Neutrophil (primary cell): ENCODE measurements around the gene WFDC1.

Source experiments
- H3K27ac ChIP-seq: fragments of 200-600 bp; sonication (generic); 2 replicates; pipeline ENCODE4 v1.5.1; 2016; ENCODE audit warnings: mild to moderate bottlenecking, moderate library complexity
- H3K27me3 ChIP-seq: fragments of 200-600 bp; sonication (generic); 2 replicates; pipeline ENCODE4 v1.6.0; 2016; ENCODE audit warnings: mild to moderate bottlenecking
- H3K36me3 ChIP-seq: fragments of 200-600 bp; sonication (generic); 2 replicates; pipeline ENCODE4 v1.5.1; 2017
- H3K4me1 ChIP-seq, 2 experiments: fragments of 200-600 bp in 1 of 2; sonication (generic) in 1 of 2; 1 replicate in 1 of 2; 2 replicates in 1 of 2; pipeline versions ENCODE4 v1.5.1 to v1.6.1; 2013 to 2016; ENCODE audit warnings: low read depth in 1 of 2, low read length in 1 of 2, mild to moderate bottlenecking in 1 of 2, moderate library complexity in 1 of 2; ENCODE audit not compliant: control insufficient read depth in 1 of 2, insufficient read depth in 1 of 2
- H3K4me3 ChIP-seq, 2 experiments: fragments of 200-600 bp in 1 of 2; sonication (generic) in 1 of 2; 1 replicate in 1 of 2; 2 replicates in 1 of 2; pipeline ENCODE4 v1.5.1; 2013 to 2016; ENCODE audit warnings: low read depth in 1 of 2, low read length in 1 of 2, mild to moderate bottlenecking in 1 of 2, moderate library complexity in 1 of 2
- H3K9me3 ChIP-seq: fragments of 200-600 bp; sonication (generic); 2 replicates; pipeline ENCODE4 v1.5.1; 2016
- CTCF ChIP-seq: fragments of 200-600 bp; sonication (generic); IDR thresholded peaks from 2 replicates; pipeline ENCODE4 v1.5.1; 2016; ENCODE audit warnings: antibody characterized with exemption

Gene WFDC1

GRCh38 chr16:84259691-84260090 lies 35.0 kb upstream of the WFDC1 start:
- no peaks in the 10 kb centered on the region for H3K9me3 ChIP-seq
- no peaks in the 10 kb centered on the region for H3K36me3 ChIP-seq
- H3K27ac ChIP-seq: no peak overlapping the region
- no peaks in the 10 kb centered on the region for H3K4me1 ChIP-seq
- no peak overlapping the region for H3K4me3 ChIP-seq
- TF ChIP-seq CTCF: no peak
- H3K27me3 ChIP-seq: peaks cover 36% of the 10 kb centered on the region

DNA sequence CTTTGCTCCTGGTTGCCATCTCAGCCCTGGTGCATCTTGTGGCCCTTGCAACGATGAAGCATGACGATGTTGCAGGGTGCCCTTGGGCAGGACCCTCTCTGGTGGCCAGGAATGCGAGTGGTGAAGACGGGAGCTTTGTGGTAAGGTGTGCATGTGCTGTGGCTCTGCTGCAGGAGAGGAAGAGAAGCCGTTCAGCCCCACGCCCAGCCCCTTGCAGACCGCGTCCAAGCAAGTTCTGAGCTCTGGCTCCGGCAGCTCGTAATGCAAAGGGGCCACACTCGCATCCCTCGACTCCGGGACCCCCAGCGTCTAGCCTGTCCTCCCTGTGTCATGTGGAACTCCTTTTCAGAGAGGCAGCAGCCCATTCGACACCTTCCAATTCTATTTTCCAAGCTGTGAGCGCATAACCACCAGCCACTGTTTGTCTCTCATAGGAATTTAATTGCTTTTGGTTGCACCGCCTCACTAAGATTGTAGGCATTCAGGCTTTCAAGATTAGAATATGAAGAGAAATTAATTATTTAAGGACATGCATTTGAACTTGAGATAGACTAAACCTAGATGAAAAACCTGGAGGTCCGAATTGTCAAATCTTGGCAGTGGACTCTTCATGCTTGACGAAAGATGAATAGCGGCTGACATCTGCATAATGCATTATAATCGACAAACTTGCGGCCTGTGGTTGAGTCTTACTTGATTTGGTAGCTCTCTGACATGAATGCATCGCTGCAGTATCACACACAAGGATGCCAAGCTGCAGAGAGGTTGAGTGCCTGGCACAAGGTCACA lies 33.7 kb upstream of the WFDC1 start:
- Histone ChIP-seq H3K9me3 (no peaks in the 10 kb centered on the region), H3K4me3 (no peak overlapping the region), H3K27ac (no peak overlapping the region), H3K27me3 (peaks cover 25% of the 10 kb centered on the region), H3K4me1 (no peaks in the 10 kb centered on the region), H3K36me3 (no peaks in the 10 kb centered on the region)
- no peak for TF ChIP-seq CTCF

- H3K9me3 ChIP-seq: no peaks in the 10 kb centered on the region
- H3K4me1 ChIP-seq: no peaks in the 10 kb centered on the region
- peaks cover 25% of the 10 kb centered on the region for H3K27me3 ChIP-seq
- no peak overlapping the region for H3K4me3 ChIP-seq
- no peak overlapping the region for H3K27ac ChIP-seq
- no peaks in the 10 kb centered on the region for H3K36me3 ChIP-seq
- TF ChIP-seq CTCF: no peak
Observed at GRCh38 chr16:84262031-84262430, 32.6 kb upstream of the WFDC1 start.

DNA sequence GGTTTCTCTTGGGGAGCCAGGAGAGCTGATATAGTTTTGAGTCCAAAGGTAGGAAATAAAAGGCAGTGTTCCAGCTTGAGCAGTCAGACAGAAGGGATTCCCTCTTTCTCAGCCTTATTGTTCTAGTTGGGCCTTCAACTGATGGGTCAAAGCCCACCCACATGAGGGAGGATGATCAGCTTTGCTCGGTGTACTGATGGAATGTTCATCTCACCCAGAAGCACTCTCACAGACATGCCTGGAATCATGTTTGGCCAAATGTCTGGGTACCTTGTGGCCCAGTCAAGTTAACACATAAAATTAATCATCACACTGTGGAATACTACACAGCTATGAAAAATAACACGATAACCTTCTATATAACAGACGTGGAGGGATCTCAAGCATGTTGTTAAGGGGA lies 31.7 kb upstream of the WFDC1 start:
- no peak for TF ChIP-seq CTCF

DNA sequence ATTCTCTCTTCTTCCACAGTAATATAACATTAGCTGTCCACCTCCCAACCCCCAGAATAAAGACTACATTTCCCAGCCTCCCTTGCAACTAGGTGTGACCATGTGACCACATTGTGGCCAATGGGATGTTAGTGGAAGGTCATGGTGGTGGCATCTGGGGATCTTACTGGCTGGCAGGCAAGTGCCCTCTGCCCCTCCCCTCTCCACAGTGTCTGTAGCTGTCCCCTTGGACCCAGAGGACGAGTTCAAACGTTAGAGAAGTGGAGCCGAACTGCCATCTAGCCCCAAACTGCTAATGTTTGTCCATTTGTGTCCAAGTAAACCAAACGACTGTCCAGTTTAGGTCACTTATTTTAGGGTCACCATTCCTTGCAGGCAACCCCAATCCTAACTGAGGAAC lies 28.2 kb upstream of the WFDC1 start:
- H3K4me3 ChIP-seq: no peak overlapping the region
- peaks cover 29% of the 10 kb centered on the region for H3K27me3 ChIP-seq
- no peaks in the 10 kb centered on the region for H3K36me3 ChIP-seq
- H3K27ac ChIP-seq: no peak overlapping the region
- H3K4me1 ChIP-seq: no peaks in the 10 kb centered on the region
- TF ChIP-seq CTCF: no peak
- no peaks in the 10 kb centered on the region for H3K9me3 ChIP-seq

More for the DNA sequence above, 31.7 kb upstream of the WFDC1 start:
- H3K9me3 ChIP-seq: no peaks in the 10 kb centered on the region
- H3K36me3 ChIP-seq: no peaks in the 10 kb centered on the region
- H3K27ac ChIP-seq: no peak overlapping the region
- H3K27me3 ChIP-seq: peaks cover 19% of the 10 kb centered on the region
- no peaks in the 10 kb centered on the region for H3K4me1 ChIP-seq
- H3K4me3 ChIP-seq: no peak overlapping the region
